Body of pancreas (tissue), 4 donors: Measurements from ENCODE around the gene RPE65. TPM values are rescaled to one million over a fixed set of nuclear protein-coding genes. Genes with fewer than 3 reads are reported as not detected.

ENCODE experiments used
- ATAC-seq: fragments of 150-250 bp; one replicate; pipeline ENCODE4 v1.9.1; 2016
- DNase-seq, 4 donors: peaks; one replicate each; pipeline ENCODE4 v3.0.0-alpha.2; 2019
- H3K27ac ChIP-seq, 4 donors: fragments of 200-600 bp; sonication (generic); 1 replicate in 3 of 4; 2 replicates in 1 of 4; pipeline versions ENCODE4 v1.5.1 to v1.6.1; 2016 to 2019; ENCODE audit warnings: mild to moderate bottlenecking in 1 of 4, mixed read lengths in 1 of 4, moderate library complexity in 1 of 4
- H3K27me3 ChIP-seq, 2 donors: fragments of 200-600 bp; sonication (generic); one replicate each; pipeline ENCODE4 v1.6.0; 2016; ENCODE audit warnings: mild to moderate bottlenecking in 1 of 2
- H3K36me3 ChIP-seq, 2 donors: fragments of 200-600 bp; sonication (generic); replicated peaks in 1 of 2; 2 replicates each; pipeline ENCODE4 v1.5.1; 2016; ENCODE audit warnings: low read depth in 2 of 2; ENCODE audit not compliant: insufficient read depth in 1 of 2
- H3K4me1 ChIP-seq: fragments of 200-600 bp; sonication (generic); one replicate; pipeline ENCODE4 v1.6.0; 2016
- H3K4me3 ChIP-seq, 2 donors: fragments of 200-600 bp; sonication (generic); 1 replicate in 1 of 2; 2 replicates in 1 of 2; pipeline ENCODE4 v1.5.1; 2016 to 2019
- H3K9me3 ChIP-seq, 3 donors: fragments of 200-600 bp; sonication (generic); 1 replicate in 2 of 3; 2 replicates in 1 of 3; pipeline ENCODE4 v1.5.1; 2016
- POLR2A ChIP-seq, 3 donors: fragments of 450-650 bp; IDR thresholded peaks; one replicate each; pipeline ENCODE4 v1.6.1; 2016; ENCODE audit warnings: antibody characterized with exemption in 3 of 3, mild to moderate bottlenecking in 2 of 3
- WGBS, 2 donors: methylation state at CpG; one replicate each; pipeline ENCODE4 v1.1.5; 2017; 5-methylcytosine and 5-hydroxymethylcytosine counted together
- intact Hi-C: fragments of 100-400 bp; cut with DNase I; formaldehyde crosslinking; loops from one replicate; pipeline ENCODE4 v1.15.1; 2023
- total RNA-seq, 2 donors: library from RNA; depleted of rRNA; stranded (reverse); fragments of >200 nt; gene quantifications; one replicate each; pipeline ENCODE4 v1.1.0, GENCODE V29; 2016
- TF ChIP-seq, protein P1 (sequence below), 7 experiments: fragments of 450-650 bp in 4 of 7; fragments of 200-600 bp in 3 of 7; sonication (generic) in 3 of 7; IDR thresholded peaks; one replicate each; pipeline ENCODE4 v1.5.1; 2016 to 2019; ENCODE audit warnings: antibody characterized with exemption in 7 of 7

RPE65 gene
- not detected for total RNA-seq

DNA sequence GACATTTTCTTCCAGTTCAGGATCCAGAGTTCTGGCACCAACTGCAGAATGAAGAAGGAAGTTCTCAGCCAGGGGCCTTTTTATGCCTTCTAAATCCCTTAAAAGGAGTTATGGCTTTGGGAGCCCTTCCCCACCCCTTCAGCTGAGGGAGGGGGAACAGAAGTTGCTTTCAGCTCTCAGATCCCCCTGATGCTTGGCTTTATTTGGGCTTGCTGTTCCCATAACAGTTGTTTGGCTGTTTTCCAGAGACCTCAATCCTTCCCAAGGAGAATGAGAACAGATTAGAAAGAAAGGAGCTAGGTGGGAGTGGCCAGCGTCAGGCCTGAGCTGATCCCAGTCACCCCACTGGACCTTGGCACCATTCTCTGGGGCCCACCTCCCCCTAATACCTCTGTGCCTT is at the start of gene RPE65:
Gene RPE65, minus strand, starts transcription at position 54 of the 400 bp plus-strand sequence. Its CDS starts 49 bp downstream, at position 5.
- no peaks in the 10 kb centered on the region for H3K9me3 ChIP-seq
- H3K27ac ChIP-seq: no peak within 1 kb of the TSS
- H3K27me3 ChIP-seq: no peaks in the 10 kb centered on the region
- ATAC-seq (no peak), DNase-seq (no peak)
- H3K4me3 ChIP-seq: no peak within 1 kb of the TSS
- no peaks in the 10 kb centered on the region for H3K36me3 ChIP-seq
- intact Hi-C loops: no loop called here
- no peaks in the 10 kb centered on the region for H3K4me1 ChIP-seq
- TF ChIP-seq, protein P1, sequence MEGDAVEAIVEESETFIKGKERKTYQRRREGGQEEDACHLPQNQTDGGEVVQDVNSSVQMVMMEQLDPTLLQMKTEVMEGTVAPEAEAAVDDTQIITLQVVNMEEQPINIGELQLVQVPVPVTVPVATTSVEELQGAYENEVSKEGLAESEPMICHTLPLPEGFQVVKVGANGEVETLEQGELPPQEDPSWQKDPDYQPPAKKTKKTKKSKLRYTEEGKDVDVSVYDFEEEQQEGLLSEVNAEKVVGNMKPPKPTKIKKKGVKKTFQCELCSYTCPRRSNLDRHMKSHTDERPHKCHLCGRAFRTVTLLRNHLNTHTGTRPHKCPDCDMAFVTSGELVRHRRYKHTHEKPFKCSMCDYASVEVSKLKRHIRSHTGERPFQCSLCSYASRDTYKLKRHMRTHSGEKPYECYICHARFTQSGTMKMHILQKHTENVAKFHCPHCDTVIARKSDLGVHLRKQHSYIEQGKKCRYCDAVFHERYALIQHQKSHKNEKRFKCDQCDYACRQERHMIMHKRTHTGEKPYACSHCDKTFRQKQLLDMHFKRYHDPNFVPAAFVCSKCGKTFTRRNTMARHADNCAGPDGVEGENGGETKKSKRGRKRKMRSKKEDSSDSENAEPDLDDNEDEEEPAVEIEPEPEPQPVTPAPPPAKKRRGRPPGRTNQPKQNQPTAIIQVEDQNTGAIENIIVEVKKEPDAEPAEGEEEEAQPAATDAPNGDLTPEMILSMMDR (IDR thresholded peaks at IDR 0.05): no peak
- TF ChIP-seq POLR2A (IDR thresholded peaks at IDR 0.05): no peak
- 42 to 44% methylated on average over 1 of the region's 1 CpG for WGBS, 2 donors

DNA sequence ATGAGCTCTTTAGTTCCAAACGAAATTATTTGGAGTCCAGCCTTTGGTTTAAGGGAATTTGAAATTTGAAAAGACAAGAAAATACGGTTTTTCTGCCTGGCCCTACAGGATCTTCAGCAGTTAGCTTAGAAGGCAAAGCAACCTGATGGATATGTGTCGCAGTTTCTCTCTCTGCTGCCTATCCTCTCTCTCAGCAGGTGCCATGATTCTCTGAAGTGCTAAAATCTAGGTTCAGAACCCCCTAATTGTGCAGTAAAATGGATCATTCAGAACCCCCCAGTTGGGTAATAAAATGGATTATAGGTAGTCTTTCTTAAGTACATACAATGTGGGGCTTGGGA is 47.6 kb upstream of the RPE65 start:
- peak overlapping the region in 1 of 2 donors; percentile 50 for H3K4me3 ChIP-seq
- TF ChIP-seq, protein P1 (IDR thresholded peaks at IDR 0.05): no peak
- no peak for TF ChIP-seq POLR2A (IDR thresholded peaks at IDR 0.05)
- no peaks in the 10 kb centered on the region for H3K27me3 ChIP-seq
- H3K36me3 ChIP-seq: no peaks in the 10 kb centered on the region
- WGBS, 2 donors: 4 to 6% methylated on average over 3 of the region's 3 CpGs
- peak overlapping the region in 1 of 4 donors; percentile 28 for H3K27ac ChIP-seq
- DNase-seq: no peak
- no peaks in the 10 kb centered on the region for H3K9me3 ChIP-seq
- no peak for ATAC-seq
- peaks cover 18% of the 10 kb centered on the region for H3K4me1 ChIP-seq
- intact Hi-C loops: no loop called here

DNA sequence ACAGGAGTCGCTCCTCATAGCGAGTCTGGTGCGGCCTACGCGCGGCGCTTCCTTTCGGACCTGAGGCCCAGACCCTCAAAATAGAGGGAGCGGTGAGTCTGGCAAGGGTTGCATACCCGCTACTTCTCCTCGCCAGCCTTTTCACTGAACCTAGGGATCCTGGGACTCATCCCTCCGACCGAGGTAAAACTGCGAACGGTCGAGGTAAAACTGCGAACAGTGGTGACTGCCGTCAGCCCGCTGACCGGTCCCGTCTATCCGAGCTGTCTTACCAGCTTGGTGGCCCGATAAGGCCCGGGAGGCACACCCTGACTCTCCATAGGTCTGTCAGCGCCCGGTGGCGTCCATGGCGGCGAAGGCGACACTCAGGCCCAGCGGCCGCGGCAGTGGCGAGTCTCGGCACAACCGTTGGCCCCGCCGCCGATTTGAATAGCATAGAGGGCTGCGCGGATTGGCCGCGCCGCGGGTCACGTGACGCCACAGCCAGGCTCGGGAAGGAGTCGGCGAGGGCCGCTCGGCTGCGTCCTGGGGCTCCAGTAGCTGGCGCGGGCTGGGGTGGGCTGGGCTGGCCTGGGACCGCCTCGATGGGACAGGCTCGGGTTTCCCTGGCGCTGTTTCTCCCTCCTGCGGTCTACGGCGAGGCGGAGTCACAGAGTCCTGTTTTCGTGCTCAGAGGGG is 47.1 kb upstream of the RPE65 start, which contains the start of gene DEPDC1:
Gene DEPDC1, minus strand, starts transcription at position 403 of the 678 bp plus-strand sequence. Its CDS starts 83 bp downstream, at position 320.
- TF ChIP-seq, protein P1 (IDR thresholded peaks at IDR 0.05): peak in 2 of 7 experiments; percentile 4 to 27
- TF ChIP-seq POLR2A (IDR thresholded peaks at IDR 0.05): peak in 1 of 3 donors; percentile 14
- intact Hi-C loops: no loop called here

DNA sequence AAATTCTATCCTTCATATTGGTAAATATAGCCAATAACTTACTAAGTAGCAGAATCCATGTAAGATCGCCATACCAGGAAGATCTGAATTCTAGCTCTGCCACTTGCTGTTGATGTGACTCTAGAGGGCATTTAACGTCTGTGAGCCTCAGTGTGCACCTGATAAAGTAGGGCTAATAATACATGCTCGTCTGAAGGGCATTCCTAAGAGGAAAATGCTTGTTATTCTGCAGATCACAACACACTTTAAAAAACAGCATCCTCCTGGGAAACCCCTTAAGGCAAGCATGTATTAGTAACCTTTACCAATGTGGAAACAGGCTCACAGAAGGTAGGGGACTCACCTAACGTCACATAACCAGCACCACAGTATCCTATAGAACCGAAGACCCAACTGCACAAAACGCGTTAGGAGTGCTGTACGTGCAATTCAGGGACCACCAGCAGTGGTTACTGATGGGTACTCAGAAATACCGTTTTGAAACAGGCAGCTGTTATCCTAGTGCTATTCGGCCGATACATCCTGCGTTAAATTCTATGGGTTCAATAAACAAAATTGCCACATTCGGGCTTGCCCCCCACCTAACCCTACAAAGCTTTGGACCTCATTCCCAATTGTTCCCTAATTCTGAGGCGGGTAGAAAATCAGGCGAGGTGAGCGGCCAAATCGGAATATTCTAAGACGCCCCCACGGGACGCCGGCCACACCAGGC is 46.4 kb upstream of the RPE65 start:
- H3K4me1 ChIP-seq: peaks cover 18% of the 10 kb centered on the region
- H3K27me3 ChIP-seq: no peaks in the 10 kb centered on the region
- no peak for DNase-seq
- intact Hi-C loops: no loop called here
- no peak overlapping the region for H3K27ac ChIP-seq
- no peak for TF ChIP-seq POLR2A (IDR thresholded peaks at IDR 0.05)
- TF ChIP-seq, protein P1 (IDR thresholded peaks at IDR 0.05): no peak
- no peaks in the 10 kb centered on the region for H3K36me3 ChIP-seq
- H3K4me3 ChIP-seq: peak overlapping the region in 1 of 2 donors; percentile 50
- no peaks in the 10 kb centered on the region for H3K9me3 ChIP-seq
- WGBS, 2 donors: 11 to 13% methylated on average over 21 of the region's 21 CpGs
- ATAC-seq: no peak

More for the DNA sequence above, 47.1 kb upstream of the RPE65 start, which contains the start of gene DEPDC1:
- peak; percentile 92 to 97 (median 94) for DNase-seq
- Histone ChIP-seq H3K36me3 (no peaks in the 10 kb centered on the region), H3K4me3 (peak within 1 kb of the TSS in 1 of 2 donors; percentile 50), H3K27me3 (no peaks in the 10 kb centered on the region), H3K4me1 (peaks cover 18% of the 10 kb centered on the region), H3K9me3 (no peaks in the 10 kb centered on the region), H3K27ac (peak within 1 kb of the TSS in 1 of 4 donors; percentile 28)
- peak; percentile 100 for ATAC-seq
- 0 to 1% methylated on average over 13 to 64 of the region's 64 CpGs for WGBS, 2 donors
